Inferior parietal cortex (tissue), 1 donor: ENCODE data around the gene ALDH3B2.
A peak's percentile ranks its signal among the peaks of the same experiment; 100 is the strongest.
"Not testable (repeated sequence)": the region's sequence is repeated elsewhere in the genome, so short reads cannot be mapped to it uniquely, and the experiment has no call there.

Experiments used
- DNase-seq: peaks from one replicate; pipeline ENCODE4 v3.0.0-alpha.2; 2016; ENCODE audit errors: extremely low spot score

Gene ALDH3B2

DNA sequence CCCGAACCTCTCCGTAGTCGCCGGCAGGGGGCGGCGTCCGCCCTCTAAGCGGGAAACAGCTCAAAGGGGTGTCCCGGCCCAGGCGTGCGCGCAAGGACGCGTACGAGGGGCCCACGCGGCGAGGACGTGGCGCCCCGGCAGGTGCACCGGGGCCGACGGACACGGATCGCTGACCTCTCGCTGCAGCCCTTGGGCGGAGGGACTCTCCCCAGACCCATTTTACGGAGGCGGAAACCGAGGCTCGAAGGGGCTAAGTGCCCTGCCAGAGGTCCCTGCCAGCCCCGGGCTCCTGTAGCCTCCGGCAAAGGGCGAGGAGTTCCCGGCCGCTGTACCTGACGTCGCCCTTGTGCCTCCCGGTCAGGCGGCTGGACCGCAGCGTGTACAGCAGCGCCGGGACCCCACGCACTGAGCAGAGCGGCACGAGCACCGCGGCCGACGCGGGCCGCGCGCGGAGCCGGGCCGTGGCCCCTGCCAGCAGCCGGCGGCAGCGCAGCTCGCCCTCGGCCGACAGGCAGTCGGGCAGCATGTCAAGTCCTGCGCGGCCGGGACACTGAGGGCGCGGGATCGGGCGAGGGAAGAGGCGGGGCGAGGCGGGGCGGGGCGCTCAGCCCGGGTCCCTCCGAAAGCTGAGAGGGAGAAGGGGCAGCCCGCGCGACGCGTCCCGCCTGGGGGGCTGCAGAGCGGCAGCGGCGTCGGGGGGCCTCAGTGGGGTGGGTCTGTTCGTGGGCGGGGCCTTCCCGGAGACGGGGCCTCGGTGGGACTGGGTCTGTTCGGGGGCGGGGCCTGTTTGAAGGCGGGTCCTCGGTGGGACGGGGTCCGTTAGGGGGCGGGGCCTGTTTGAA is 44.8 kb downstream of the ALDH3B2 start, which contains the start of gene NUDT8:
NUDT8 (minus strand) TSS at position 552 of the 842 bp plus-strand sequence; CDS start at position 526, 26 bp downstream.
- DNase-seq, result peak; percentile 77

GRCh38 chr11:67628710-67629385 is 45.6 kb downstream of the ALDH3B2 start:
- DNase-seq, result no peak

- no peak for DNase-seq
These were observed 46.4 kb downstream of the ALDH3B2 start for GRCh38 chr11:67627812-67628624.

- no peak for DNase-seq
These were observed 47.0 kb downstream of the ALDH3B2 start for GRCh38 chr11:67627441-67627811.

DNA sequence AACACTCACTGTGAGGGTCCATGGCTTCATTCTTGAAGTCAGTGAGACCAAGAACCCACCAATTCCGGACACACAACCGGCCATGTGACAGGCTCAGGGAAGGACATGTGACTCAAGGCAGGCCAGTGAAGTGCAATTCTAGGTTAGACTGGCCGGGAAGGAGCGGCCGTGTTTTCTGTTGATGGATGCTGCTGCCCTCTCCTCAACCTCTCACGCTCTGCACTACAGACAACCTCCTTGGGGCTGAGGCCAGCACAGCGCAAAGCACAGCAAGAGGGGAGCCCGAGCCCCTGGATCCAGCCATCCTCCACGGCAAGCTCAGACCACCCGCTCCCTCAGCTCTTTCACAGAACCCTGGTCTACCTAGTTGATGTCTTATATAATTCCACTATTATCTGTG is 47.5 kb downstream of the ALDH3B2 start:
- DNase-seq, result no peak

DNA sequence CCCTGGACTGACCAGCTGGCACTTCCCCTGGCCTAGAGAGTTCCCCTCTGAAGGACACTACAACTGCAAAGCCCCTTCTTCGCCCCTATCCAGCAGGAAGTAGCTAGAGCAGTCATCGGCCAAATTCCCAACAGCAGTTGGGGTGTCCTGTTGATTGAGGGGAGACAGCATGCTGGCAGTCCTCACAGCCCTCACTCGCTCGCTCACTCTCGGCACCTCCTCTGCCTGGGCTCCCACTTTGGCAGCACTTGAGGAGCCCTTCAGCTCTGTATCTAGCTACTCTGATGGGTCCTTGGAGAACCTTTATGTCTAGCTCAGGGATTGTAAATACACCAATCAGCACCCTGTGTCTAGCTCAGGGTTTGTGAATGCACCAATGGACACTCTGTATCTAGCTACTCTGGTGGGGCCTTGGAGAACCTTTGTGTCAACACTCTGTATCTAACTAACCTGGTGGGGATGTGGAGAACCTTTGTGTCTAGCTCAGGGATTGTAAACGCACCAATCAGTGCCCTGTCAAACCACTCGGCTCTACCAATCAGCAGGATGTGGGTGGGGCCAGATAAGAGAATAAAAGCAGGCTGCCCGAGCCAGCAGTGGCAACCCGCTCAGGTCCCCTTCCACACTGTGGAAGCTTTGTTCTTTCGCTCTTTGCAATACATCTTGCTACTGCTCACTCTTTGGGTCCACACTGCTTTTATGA is 48.1 kb downstream of the ALDH3B2 start:
- DNase-seq, result not testable (repeated sequence)

DNA sequence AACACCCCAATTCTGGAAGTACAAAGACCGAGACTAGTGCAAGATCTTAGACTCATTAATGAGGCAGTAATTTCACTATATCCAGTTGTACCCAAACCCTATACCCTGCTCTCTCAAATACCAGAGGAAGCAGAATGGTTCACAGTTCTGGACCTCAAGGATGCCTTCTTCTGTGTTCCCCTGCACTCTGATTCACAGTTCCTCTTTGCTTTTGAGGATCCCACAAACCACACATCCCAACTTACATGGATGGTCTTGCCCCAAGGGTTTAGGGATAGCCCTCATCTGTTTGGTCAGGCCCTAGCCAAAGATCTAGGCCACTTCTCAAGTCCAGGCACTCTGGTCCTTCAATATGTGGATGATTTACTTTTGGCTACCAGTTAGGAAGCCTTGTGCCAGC is 50.6 kb downstream of the ALDH3B2 start:
- not testable (repeated sequence) for DNase-seq

GRCh38 chr11:67622905-67623304 is 51.5 kb downstream of the ALDH3B2 start:
- DNase-seq, result not testable (repeated sequence)

DNA sequence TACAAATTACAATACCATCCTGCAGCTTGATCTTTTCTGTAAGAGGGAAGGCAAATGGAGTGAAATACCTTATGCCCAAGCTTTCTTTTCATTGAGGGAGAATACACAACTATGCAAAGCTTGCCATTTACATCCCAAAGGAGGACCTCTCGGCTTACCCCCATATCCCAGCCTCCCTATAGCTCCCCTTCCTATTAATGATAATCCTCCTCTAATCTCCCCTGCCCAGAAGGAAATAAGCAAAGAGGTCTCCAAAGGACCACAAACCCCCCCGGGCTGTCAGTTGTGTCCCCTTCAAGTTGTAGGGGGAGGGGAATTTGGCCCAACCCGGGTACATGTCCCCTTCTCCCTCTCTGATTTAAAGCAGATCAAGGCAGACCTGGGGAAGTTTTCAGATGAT is 52.5 kb downstream of the ALDH3B2 start:
- DNase-seq, result not testable (repeated sequence)

DNA sequence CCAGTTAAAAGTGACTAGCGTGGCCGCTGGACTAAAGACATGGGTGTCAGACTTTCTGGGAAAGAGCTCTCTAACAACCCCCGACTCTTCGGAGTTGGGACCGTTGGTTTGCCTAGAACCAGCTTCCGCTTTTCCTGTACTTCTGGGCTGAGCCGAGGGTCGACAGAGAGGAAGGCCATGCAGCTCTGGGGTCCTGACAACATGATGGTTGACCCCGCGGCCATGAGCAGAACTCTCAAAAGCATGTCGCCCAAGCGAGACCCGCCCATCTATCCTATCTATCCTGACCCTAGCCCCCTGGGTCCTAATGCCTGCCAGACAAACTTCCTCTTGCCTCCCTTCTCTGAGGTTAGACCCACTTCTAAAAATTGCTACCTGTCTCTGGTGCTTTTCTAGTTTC is 53.8 kb downstream of the ALDH3B2 start:
- DNase-seq, result not testable (repeated sequence)

DNA sequence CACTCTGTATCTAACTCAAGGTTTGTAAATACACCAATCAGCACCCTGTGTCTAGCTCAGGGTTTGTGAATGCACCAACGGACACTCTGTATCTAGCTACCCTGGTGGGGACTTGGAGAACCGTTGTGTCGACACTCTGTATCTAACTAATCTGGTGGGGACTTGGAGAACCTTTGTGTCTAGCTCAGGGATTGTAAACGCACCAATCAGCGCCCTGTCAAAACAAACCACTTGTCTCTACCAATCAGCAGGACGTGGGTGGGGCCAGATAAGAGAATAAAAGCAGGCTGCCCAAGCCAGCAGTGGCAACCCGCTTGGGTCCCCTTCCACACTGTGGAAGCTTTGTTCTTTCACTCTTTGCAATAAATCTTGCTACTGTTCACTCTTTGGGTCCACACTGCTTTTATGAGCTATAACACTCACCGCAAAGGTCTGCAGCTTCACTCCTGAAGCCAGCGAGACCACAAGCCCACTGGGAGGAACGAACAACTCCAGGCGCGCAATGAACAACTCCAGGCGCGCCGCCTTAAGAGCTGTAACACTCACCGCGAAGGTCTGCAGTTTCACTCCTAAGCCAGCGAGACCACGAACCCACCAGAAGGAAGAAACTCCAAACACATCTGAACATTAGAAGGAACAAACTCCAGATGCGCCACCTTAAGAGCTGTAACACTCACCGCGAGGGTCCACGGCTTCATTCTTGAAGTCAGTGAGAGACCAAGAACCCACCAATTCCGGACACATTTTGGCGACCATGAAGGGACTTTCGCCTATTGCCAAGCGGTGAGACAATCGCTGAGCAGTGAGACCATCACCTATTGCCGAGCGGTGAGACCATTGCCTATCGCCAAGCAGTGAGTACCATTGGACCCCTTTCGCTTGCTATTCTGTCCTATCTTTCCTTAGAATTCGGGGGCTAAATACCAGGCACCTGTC is 54.5 kb downstream of the ALDH3B2 start:
- not testable (repeated sequence) for DNase-seq

DNA sequence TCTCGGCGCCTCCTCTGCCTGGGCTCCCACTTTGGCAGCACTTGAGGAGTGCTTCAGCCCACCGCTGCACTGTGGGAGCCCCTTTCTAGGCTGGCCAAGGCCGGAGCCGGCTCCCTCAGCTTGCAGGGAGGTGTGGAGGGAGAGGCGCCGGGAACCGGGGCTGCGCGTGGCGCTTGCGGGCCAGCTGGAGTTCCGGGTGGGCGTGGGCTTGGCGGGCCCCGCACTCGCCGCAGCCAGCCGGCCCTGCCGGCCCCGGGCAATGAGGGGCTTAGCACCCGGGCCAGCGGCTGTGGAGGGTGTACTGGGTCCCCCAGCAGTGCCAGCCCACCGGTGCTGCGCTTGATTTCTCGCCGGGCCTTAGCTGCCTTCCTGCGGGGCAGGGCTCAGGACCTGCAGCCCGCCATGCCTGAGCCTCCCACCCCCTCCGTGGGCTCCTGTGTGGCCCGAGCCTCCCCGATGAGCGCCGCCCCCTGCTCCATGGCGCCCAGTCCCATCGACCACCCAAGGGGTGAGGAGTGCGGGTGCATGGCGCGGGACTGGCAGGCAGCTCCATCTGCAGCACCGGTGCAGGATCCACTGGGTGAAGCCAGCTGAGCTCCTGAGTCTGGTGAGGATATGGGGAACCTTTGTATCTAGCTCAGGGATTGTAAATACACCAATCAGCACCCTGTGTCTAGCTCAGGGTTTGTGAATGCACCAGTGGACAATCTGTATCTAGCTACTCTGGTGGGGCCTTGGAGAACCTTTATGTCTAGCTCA is 55.3 kb downstream of the ALDH3B2 start:
- not testable (repeated sequence) for DNase-seq

DNA sequence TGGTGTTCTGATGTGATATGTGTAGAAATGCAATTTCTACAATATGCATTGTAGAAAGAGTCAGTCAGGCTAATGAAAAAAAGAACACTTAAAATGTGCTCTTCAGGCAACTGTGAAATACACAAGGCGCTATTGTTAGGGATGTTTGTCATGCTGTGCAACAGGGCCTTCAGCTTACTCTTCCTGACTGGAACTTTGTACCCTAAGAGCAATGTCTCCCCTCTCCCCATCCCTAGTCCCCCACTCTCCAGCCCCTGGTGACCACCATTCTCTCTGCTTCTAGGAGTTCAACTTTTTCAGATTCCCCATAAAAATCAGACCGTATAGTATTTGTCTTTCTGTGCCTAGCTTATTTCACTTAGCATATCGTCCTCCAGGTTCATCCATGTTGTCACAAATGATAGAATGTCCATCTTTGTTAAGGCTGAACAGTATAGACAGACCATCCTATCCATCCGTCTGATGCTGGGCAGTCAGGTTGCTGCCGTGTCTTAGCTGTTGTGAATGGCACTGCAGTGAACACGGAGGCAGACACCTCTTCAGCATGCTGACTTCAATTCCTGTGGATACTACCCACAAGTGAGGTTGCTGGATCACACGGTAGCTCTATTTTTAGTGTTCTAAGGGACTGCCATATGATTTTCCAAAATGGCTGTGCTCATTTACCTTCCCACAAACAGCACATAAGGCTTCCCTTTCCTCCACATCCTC is 57.0 kb downstream of the ALDH3B2 start:
- DNase-seq, result no peak

DNA sequence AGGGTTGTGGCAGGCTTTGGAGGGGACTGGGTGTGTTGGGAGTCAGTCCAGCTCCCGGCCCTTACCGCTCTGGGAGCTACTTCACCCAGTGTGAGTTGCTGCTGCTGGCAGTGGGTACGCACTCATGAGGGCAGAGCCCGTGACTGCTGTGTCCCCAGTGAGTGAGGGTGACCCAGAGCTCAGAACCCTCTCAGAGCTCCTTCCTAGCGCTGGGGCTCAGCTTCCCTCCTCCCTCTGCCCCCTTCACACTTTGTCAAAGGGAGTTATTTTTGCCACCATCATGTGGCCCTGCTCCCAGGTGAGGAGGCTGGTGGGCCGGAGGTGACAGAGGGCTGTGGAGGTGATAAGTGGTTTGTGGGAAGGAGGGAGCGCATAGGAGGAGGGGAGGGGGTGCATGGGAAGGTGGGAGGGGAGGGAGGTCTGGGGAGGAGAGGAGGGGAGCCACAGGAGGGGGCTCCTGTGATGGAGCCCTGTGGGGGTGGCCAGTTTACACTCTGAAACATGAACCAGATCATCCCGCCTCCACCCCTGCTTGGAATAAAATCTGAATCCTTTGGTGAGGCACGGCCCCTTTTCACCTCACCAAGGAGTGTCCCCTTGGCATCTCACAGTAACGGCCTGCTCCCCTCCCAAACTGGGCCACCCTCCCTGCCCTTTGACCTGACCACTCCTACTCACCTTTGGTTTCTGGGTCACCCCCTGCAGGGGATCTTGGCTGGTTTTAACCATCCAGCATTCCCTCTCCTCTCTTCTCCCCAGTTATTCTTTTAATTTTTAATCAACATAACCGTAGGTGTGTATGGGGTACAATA is 57.8 kb downstream of the ALDH3B2 start:
- no peak for DNase-seq

DNA sequence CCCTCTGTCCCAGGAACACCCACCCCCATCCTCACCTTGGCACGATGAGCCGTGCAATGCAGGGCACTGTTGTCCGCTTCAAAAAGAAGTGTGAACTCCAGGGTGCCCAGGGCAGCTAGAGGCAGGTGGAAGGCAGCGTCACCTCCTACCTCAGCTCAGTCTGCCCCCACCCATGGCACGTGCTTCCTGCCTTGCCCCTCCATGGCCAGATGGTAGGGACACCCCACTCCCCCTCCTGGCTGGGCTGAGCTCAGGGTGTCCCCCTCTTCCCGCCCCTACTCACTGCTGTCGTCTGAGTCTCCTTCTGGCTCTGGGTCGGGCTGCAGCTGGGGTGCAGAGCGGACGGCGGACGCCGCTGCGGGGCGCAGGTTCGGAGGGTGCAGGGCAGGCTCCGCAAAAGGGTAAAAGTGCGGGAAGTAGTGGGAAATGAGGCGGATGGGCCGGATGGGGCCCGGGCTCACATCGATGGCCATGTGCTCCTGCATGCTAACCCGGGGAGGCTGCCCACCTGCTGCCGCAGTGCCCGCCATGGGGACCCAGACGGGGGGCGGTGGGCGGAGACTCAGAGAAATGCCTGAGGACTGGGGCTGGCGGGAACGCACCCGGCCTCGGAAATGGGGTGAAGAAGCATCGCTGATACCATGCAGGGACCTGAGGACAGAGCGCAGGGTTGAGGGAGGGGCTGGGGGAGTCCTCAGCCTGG is 58.5 kb downstream of the ALDH3B2 start:
- no peak for DNase-seq

DNA sequence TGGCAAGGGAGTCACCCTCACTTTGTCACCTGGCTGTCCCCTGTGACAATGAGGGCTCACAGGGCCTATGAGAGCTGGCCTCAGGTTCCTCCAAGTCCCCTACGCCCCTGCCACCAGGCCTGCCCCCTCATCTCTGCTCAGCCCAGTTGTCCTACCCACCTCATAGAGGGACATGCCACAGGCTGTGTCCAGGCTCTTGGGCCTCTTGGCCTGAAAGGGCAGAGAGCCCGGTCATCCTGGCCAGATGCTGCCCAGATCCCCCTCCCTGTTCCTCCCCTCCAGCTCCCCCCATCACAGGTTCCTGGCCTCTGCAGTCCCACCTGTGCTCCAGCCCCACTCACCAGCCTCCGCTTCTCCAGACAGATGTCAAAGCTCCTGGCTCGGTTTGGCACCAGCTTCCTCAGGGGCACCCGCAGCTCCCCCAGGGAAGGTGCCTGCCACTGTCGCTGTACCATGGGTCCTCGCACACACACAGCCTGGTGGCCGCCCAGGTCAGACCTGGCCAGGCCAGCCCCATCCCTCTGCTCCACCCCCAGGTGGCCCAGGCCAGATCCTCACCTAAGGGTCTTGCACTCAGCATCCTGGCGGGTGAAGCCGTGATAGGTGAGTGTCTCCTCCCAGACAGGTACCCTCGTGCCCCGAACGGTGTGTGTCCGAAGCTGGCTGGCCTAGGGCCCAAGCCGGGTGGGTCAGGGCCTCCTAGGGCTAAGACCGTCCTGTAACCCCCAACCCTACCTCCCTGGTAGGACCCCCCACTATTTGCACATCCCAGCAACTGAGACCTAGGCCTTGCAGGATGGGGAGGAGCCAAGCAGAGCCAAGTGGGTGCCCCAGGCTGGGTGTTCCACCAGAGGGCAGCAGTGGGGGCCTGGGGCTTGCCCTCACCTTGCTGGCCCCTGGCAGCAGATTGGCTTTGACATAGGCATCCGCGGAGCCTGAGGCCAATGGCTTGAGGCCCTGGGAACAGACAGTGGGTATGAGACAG is 59.4 kb downstream of the ALDH3B2 start:
- no peak for DNase-seq
